CD4-positive, alpha-beta memory T cell (primary cell): ENCODE data around the gene SMTNL2. TPM values are rescaled to one million over a fixed set of nuclear protein-coding genes. Genes with fewer than 3 reads are reported as not detected.

ENCODE experiments used
- CTCF ChIA-PET: fragments of 350-600 bp; sonication (Branson Sonifier 250); formaldehyde crosslinking; loops from one replicate; lab custom pipeline; 2021; ENCODE audit warnings: inconsistent platforms; ENCODE audit not compliant: partially characterized antibody; lab: Charles Lee
- POLR2A ChIA-PET: fragments of 350-600 bp; sonication (Branson Sonifier 250); formaldehyde crosslinking; loops from one replicate; lab custom pipeline; 2021; ENCODE audit not compliant: partially characterized antibody; lab: Charles Lee
- DNase-seq, 5 donors: peaks; one replicate each; pipeline versions ENCODE4 v3.0.0 to v3.0.0-alpha.2; 2020 to 2022; ENCODE audit warnings: mixed read lengths in 1 of 5
- H3K27ac ChIP-seq: one replicate; pipeline ENCODE4 v1.7.0; 2013; ENCODE audit warnings: low read depth, low read length
- H3K27me3 ChIP-seq: 2 replicates; pipeline ENCODE4 v1.7.0; 2013; ENCODE audit warnings: mild to moderate bottlenecking, low read length, moderate library complexity; ENCODE audit not compliant: insufficient read depth
- H3K36me3 ChIP-seq: 2 replicates; pipeline ENCODE4 v1.7.0; 2013; ENCODE audit warnings: mild to moderate bottlenecking, low read length, moderate library complexity; ENCODE audit not compliant: insufficient read depth
- H3K4me1 ChIP-seq: 2 replicates; pipeline ENCODE4 v1.7.0; 2013; ENCODE audit warnings: mild to moderate bottlenecking, low read length, moderate library complexity; ENCODE audit not compliant: insufficient read depth
- H3K4me3 ChIP-seq, 2 donors: one replicate each; pipeline ENCODE4 v1.7.0; 2013; ENCODE audit warnings: low read length in 2 of 2, mild to moderate bottlenecking in 1 of 2
- H3K9me3 ChIP-seq, 2 donors: one replicate each; pipeline ENCODE4 v1.7.0; 2013; ENCODE audit warnings: low read length in 2 of 2, control low read depth in 1 of 2; ENCODE audit not compliant: control insufficient read depth in 1 of 2
- H3K27ac Mint-ChIP-seq, 7 donors: one replicate each; pipeline ENCODE4 v1.8.0; 2020 to 2021; ENCODE audit warnings: mixed read lengths in 7 of 7, mild to moderate bottlenecking in 6 of 7, inconsistent platforms in 3 of 7, moderate library complexity in 3 of 7
- H3K27me3 Mint-ChIP-seq, 2 donors: one replicate each; pipeline ENCODE4 v1.8.0; 2020 to 2021; ENCODE audit warnings: mixed read lengths in 2 of 2
- H3K36me3 Mint-ChIP-seq, 2 donors: one replicate each; pipeline ENCODE4 v1.8.0; 2020 to 2021; ENCODE audit warnings: mixed read lengths in 2 of 2, inconsistent platforms in 1 of 2, mild to moderate bottlenecking in 1 of 2
- H3K4me1 Mint-ChIP-seq, 4 donors: one replicate each; pipeline ENCODE4 v1.8.0; 2020 to 2021; ENCODE audit warnings: mixed read lengths in 4 of 4, mild to moderate bottlenecking in 1 of 4
- H3K4me3 Mint-ChIP-seq, 8 donors: one replicate each; pipeline ENCODE4 v1.8.0; 2020 to 2021; ENCODE audit warnings: mixed read lengths in 8 of 8, mild to moderate bottlenecking in 7 of 8, moderate library complexity in 6 of 8, inconsistent platforms in 3 of 8
- H3K9me3 Mint-ChIP-seq, 8 donors: one replicate each; pipeline ENCODE4 v1.8.0; 2020 to 2021; ENCODE audit warnings: mixed read lengths in 8 of 8, mild to moderate bottlenecking in 5 of 8, inconsistent platforms in 3 of 8, moderate library complexity in 1 of 8
- intact Hi-C: fragments of 100-400 bp; cut with micrococcal nuclease; formaldehyde crosslinking; loops from one replicate; pipeline ENCODE4 v1.15.1; 2023
- polyA plus RNA-seq, 2 donors: library from polyadenylated mRNA; unstranded; fragments of 300-500 nt; fragmentation: Illumina TruSeq; gene quantifications; one replicate each; pipeline ENCODE4 v1.2.3, GENCODE V29; 2021
- total RNA-seq, 2 experiments: library from RNA; stranded (reverse); gene quantifications; one replicate each; pipeline ENCODE4 v1.2.3, GENCODE V29; 2021

The SMTNL2 gene
- total and polyA plus RNA-seq, 4 experiments from 2014 or later: not detected

- H3K36me3 Mint-ChIP-seq: no peaks in the 10 kb centered on the region
- no peaks in the 10 kb centered on the region for H3K27me3 Mint-ChIP-seq
- ChIA-PET CTCF (interaction anchor here (1.0 to 1.5 kb wide), 2 partner anchors 10 to 80 kb away, joined by 3 to 4 read pairs; no protein-coding TSS in a partner anchor), POLR2A (no interaction called here)
- Histone ChIP-seq H3K36me3 (no peaks in the 10 kb centered on the region), H3K27me3 (no peaks in the 10 kb centered on the region), H3K9me3 (no peaks in the 10 kb centered on the region), H3K27ac (no peak overlapping the region), H3K4me1 (peaks cover 29% of the 10 kb centered on the region), H3K4me3 (no peak overlapping the region)
- H3K4me3 Mint-ChIP-seq: no peak overlapping the region
- no peaks in the 10 kb centered on the region for H3K9me3 Mint-ChIP-seq
- DNase-seq: no peak
- H3K27ac Mint-ChIP-seq: peak overlapping the region in 1 of 7 donors; percentile 8
- H3K4me1 Mint-ChIP-seq: peaks cover 26 to 40% (median 32%) of the 10 kb centered on the region in 4 donors
- intact Hi-C loops: no loop called here
Measured at GRCh38 chr17:4560837-4561256, 23.5 kb upstream of the SMTNL2 start.

DNA sequence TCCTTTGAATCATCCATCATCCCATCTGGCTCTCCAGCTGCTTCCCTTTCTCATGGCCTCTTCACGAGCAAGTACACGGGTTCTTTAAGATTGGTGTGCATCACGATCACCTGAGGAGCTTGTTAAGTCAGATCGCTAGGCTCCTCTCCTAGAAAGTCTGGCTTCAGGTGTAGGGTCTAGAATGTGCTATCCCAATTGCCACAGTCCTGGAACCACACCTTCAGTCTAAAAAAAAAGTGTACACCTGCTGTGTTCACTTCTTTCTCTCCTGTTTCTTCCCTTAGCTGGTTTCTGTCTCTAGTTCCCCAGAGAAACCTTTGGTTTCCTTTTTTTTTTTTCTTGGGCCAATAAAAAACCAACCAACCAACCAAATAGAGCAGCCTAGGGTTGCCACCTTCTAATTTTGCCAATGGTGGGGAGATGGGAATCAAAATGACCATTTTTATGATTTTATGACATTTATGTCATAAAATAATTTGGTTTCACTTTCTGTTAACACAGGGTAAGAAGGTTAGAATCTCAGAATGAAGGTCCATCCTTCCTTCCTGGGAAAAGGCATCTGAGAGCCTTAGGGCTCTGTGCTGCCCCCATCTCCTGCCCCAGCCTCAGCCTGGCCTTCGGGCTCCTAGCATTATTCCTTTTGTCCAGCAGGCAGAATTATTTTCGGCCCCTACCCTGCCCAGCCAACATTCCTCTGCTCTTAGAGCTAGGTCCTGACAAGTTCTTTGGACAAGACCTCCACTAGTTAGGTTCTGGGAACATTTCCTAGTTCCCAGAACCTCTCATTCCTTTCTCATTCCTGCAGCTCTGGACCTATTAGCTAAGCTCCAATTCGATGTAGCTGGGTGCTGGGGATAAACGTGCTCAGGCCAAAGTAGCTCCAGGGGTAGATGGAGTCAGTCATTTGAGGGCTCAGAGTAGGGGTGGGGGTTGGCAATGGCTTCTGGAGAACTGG, 22.0 kb upstream of the SMTNL2 start:
- no peaks in the 10 kb centered on the region for H3K36me3 ChIP-seq
- intact Hi-C loops: no loop called here
- Mint-ChIP-seq H3K27ac (peak overlapping the region; percentile 73 to 93 (median 86)), H3K9me3 (no peaks in the 10 kb centered on the region), H3K27me3 (peaks cover 0 to 1% of the 10 kb centered on the region in 2 donors), H3K36me3 (no peaks in the 10 kb centered on the region), H3K4me1 (peaks cover 24 to 40% (median 32%) of the 10 kb centered on the region in 4 donors), H3K4me3 (peak overlapping the region; percentile 28 to 75 (median 52))
- ChIA-PET CTCF (interaction anchor here (0.6 to 5.4 kb wide), 4 partner anchors 8 to 372 kb away, joined by 3 to 25 read pairs (median 4); no protein-coding TSS in a partner anchor), POLR2A (no interaction called here)
- H3K4me1 ChIP-seq: peaks cover 23% of the 10 kb centered on the region
- no peak for DNase-seq
- H3K9me3 ChIP-seq: no peaks in the 10 kb centered on the region
- H3K4me3 ChIP-seq: no peak overlapping the region
- no peaks in the 10 kb centered on the region for H3K27me3 ChIP-seq
- no peak overlapping the region for H3K27ac ChIP-seq

DNA sequence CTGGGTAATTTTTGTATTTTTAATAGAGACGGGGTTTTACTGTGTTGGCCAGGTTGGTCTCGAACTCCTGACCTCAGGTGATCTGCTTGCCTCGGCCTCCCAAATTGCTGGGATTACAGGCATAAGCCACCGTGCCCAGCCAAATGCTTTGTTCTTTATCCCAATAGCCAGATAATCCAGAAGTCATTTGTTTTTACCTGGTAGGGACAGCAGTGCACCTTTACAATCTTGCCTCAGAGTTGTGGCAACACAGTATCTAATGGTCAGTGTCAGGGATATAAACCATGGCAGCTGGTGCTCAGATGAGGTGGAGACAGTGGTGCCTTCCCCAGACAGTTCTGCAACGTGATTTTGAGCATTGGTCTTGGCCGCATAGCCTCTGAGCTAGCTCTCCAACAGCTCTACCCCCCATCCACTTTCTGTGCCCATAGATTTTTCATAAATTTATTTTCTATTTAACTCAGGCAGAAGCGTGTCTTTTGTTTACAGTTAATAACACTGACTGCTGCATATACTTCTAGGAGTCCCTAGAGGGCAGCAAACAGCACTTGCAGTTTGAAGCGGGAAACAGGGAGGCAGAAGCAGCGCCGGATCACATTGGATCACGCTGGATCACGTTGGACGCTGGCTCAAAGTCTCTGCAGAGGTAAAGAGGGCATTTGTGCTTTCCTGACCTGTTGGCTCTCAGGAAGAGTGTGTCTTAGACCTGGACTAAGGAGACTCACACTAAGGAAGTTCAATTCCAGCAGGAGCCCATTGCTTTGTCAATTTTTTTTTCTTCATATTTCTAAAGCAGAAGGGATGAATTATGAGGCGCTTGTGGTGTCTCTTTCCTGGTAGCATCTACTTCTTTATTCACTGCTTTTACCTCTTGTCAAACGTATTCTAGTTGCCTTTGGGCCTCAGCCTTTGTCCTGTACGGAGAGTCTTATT, 18.9 kb upstream of the SMTNL2 start:
- peak; percentile 49 to 59 (median 56) for DNase-seq
- peak overlapping the region in 7 of 8 donors; percentile 54 to 81 (median 74) for H3K4me3 Mint-ChIP-seq
- intact Hi-C loops: loop anchor here (1.0 to 5.0 kb wide), 4 partner anchors 10 to 337 kb away; partner anchors contain the start of genes CHRNE and MYBBP1A
- H3K36me3 Mint-ChIP-seq: no peaks in the 10 kb centered on the region
- ChIA-PET POLR2A (interaction anchor here (1.0 to 1.1 kb wide), 2 partner anchors 11 to 17 kb away, joined by 3 to 4 read pairs; partner anchors contain the start of gene MYBBP1A), CTCF (interaction anchor here (0.6 to 5.4 kb wide), 15 partner anchors 8 to 468 kb away, joined by 3 to 26 read pairs (median 3); partner anchors contain the start of genes MYBBP1A and SPNS3)
- H3K36me3 ChIP-seq: no peaks in the 10 kb centered on the region
- peaks cover 23% of the 10 kb centered on the region for H3K4me1 ChIP-seq
- H3K27ac Mint-ChIP-seq: peak overlapping the region; percentile 8 to 77 (median 27)
- peaks cover 0 to 1% of the 10 kb centered on the region in 2 donors for H3K27me3 Mint-ChIP-seq
- H3K4me3 ChIP-seq: no peak overlapping the region
- peaks cover 27 to 47% (median 35%) of the 10 kb centered on the region in 4 donors for H3K4me1 Mint-ChIP-seq
- H3K9me3 Mint-ChIP-seq: no peaks in the 10 kb centered on the region
- H3K9me3 ChIP-seq: no peaks in the 10 kb centered on the region
- no peak overlapping the region for H3K27ac ChIP-seq
- no peaks in the 10 kb centered on the region for H3K27me3 ChIP-seq

- ChIA-PET CTCF (interaction anchor here (0.8 to 5.4 kb wide), 24 partner anchors 10 to 342 kb away, joined by 3 to 26 read pairs (median 4); partner anchors contain the start of gene CHRNE), POLR2A (interaction anchor here (0.8 to 1.1 kb wide), 3 partner anchors 11 to 145 kb away, joined by 3 read pairs; partner anchors contain the start of gene MYBBP1A)
- Mint-ChIP-seq H3K36me3 (no peaks in the 10 kb centered on the region), H3K4me3 (peak overlapping the region in 1 of 8 donors; percentile 13), H3K9me3 (no peaks in the 10 kb centered on the region), H3K27ac (peak overlapping the region in 4 of 7 donors; percentile 10 to 80 (median 53)), H3K4me1 (peaks cover 25 to 40% (median 30%) of the 10 kb centered on the region in 4 donors), H3K27me3 (peaks cover 0 to 1% of the 10 kb centered on the region in 2 donors)
- H3K9me3 ChIP-seq: no peaks in the 10 kb centered on the region
- intact Hi-C loops: loop anchor here (1.0 to 5.0 kb wide), 2 partner anchors 323 to 336 kb away; partner anchors contain the start of gene CHRNE
- H3K27me3 ChIP-seq: no peaks in the 10 kb centered on the region
- peak in 2 of 5 donors; percentile 22 to 39 for DNase-seq
- H3K36me3 ChIP-seq: no peaks in the 10 kb centered on the region
- no peak overlapping the region for H3K27ac ChIP-seq
- H3K4me3 ChIP-seq: no peak overlapping the region
- H3K4me1 ChIP-seq: peaks cover 23% of the 10 kb centered on the region
Measured at GRCh38 chr17:4566785-4567184, 17.5 kb upstream of the SMTNL2 start.

DNA sequence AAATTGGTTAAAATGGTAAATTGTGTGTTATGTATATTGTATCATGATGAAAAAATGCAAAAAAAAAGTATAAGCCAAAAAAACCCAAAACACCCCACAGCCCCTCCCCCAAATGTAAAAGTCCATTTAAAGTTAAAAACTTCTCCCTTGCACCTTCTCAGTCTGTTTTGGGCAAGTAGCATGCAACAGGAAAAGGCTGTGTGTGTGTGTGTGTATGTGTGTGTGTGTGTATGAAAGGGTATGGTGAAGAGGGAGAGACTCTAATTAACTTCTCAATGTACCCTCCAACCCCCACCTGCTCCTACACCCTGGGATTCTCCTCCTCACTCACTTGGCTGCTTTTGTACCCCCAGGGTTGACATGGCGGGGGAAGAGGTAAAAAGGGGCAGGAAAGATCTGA, 14.7 kb upstream of the SMTNL2 start:
- H3K4me3 Mint-ChIP-seq: peak overlapping the region in 1 of 8 donors; percentile 12
- H3K4me1 Mint-ChIP-seq: peaks cover 17 to 36% (median 24%) of the 10 kb centered on the region in 4 donors
- Histone ChIP-seq H3K36me3 (no peaks in the 10 kb centered on the region), H3K4me1 (peaks cover 16% of the 10 kb centered on the region), H3K4me3 (no peak overlapping the region), H3K27me3 (no peaks in the 10 kb centered on the region), H3K27ac (no peak overlapping the region), H3K9me3 (no peaks in the 10 kb centered on the region)
- H3K27me3 Mint-ChIP-seq: peaks cover 0 to 1% of the 10 kb centered on the region in 2 donors
- ChIA-PET CTCF (interaction anchor here (0.9 to 4.7 kb wide), 2 partner anchors 13 to 152 kb away, joined by 3 to 26 read pairs; no protein-coding TSS in a partner anchor), POLR2A (interaction anchor here (0.6 kb wide), 1 partner anchor 313 kb away, joined by 3 read pairs; no protein-coding TSS in a partner anchor)
- H3K27ac Mint-ChIP-seq: no peak overlapping the region
- intact Hi-C loops: loop anchor here (5.0 kb wide), 1 partner anchor 333 kb away; the partner anchor contains the start of gene CHRNE
- H3K36me3 Mint-ChIP-seq: no peaks in the 10 kb centered on the region
- DNase-seq: no peak
- H3K9me3 Mint-ChIP-seq: no peaks in the 10 kb centered on the region

DNA sequence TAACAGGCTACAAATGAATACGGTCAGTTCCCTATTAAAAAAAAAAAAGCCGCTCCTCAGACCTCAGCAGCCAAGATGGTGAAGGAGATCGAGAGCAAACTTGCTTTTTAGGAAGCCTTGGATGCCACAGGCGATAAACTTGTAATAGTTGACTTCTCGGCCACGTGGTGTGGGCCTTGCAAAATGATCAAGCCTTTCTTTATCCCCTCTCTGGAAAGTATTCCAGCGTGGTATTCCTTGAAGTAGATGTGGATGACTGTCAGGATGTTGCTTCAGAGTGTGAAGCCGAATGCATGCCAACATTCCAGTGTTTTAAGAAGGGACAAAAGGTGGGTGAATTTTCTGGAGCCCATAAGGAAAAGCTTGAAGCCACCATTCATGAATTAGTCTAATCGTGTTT, 12.2 kb upstream of the SMTNL2 start:
- Mint-ChIP-seq H3K9me3 (no peaks in the 10 kb centered on the region), H3K27ac (no peak overlapping the region), H3K4me3 (no peak overlapping the region), H3K27me3 (no peaks in the 10 kb centered on the region), H3K36me3 (no peaks in the 10 kb centered on the region), H3K4me1 (peaks cover 10 to 23% (median 15%) of the 10 kb centered on the region in 4 donors)
- intact Hi-C loops: no loop called here
- H3K9me3 ChIP-seq: no peaks in the 10 kb centered on the region
- H3K4me3 ChIP-seq: no peak overlapping the region
- DNase-seq: no peak
- no peak overlapping the region for H3K27ac ChIP-seq
- ChIA-PET CTCF (no interaction called here), POLR2A (no interaction called here)
- H3K36me3 ChIP-seq: no peaks in the 10 kb centered on the region
- H3K4me1 ChIP-seq: peaks cover 8% of the 10 kb centered on the region
- H3K27me3 ChIP-seq: no peaks in the 10 kb centered on the region
